ENCODE data around the gene PPP1R14C.

PPP1R14C gene

GRCh38 chr6:150271501-150272263, 128.8 kb downstream of the PPP1R14C start:
- DNase-seq (ENCODE audit: low read depth in 2 of 2) = no peak

- DNase-seq (ENCODE audit: low read depth in 2 of 2) = no peak
Observed at GRCh38 chr6:150272264-150272975, 129.6 kb downstream of the PPP1R14C start.

GRCh38 chr6:150272976-150273315, 130.1 kb downstream of the PPP1R14C start:
- no peak for DNase-seq (ENCODE audit: low read depth in 2 of 2)

- DNase-seq (ENCODE audit: low read depth in 2 of 2) = no peak
Observed at GRCh38 chr6:150273457-150274309, 130.8 kb downstream of the PPP1R14C start.

GRCh38 chr6:150275489-150275888, 132.6 kb downstream of the PPP1R14C start:
- no peak for DNase-seq (ENCODE audit: low read depth in 2 of 2)

GRCh38 chr6:150276168-150276936, 133.5 kb downstream of the PPP1R14C start:
- no peak for DNase-seq (ENCODE audit: low read depth in 2 of 2)

- no peak for DNase-seq (ENCODE audit: low read depth in 2 of 2)
Observed at GRCh38 chr6:150276937-150277742, 134.3 kb downstream of the PPP1R14C start.

- no peak for DNase-seq (ENCODE audit: low read depth in 2 of 2)
Observed at GRCh38 chr6:150279533-150279932, 136.7 kb downstream of the PPP1R14C start.

- no peak for DNase-seq (ENCODE audit: low read depth in 2 of 2)
Observed at GRCh38 chr6:150280703-150281102, 137.9 kb downstream of the PPP1R14C start.

GRCh38 chr6:150281767-150282166, 138.9 kb downstream of the PPP1R14C start:
- DNase-seq (ENCODE audit: low read depth in 2 of 2) = no peak

GRCh38 chr6:150282806-150283205, 140.0 kb downstream of the PPP1R14C start:
- no peak for DNase-seq (ENCODE audit: low read depth in 2 of 2)

- DNase-seq (ENCODE audit: low read depth in 2 of 2) = no peak
Observed at GRCh38 chr6:150286460-150286859, 143.6 kb downstream of the PPP1R14C start.

GRCh38 chr6:150286912-150287311, 144.1 kb downstream of the PPP1R14C start:
- DNase-seq (ENCODE audit: low read depth in 2 of 2) = no peak

GRCh38 chr6:150288456-150288855, 145.6 kb downstream of the PPP1R14C start:
- no peak for DNase-seq (ENCODE audit: low read depth in 2 of 2)

GRCh38 chr6:150289454-150290071, 146.7 kb downstream of the PPP1R14C start:
- DNase-seq (ENCODE audit: low read depth in 2 of 2) = no peak

GRCh38 chr6:150290429-150290828, 147.6 kb downstream of the PPP1R14C start:
- DNase-seq (ENCODE audit: low read depth in 2 of 2) = no peak

GRCh38 chr6:150291968-150292710, 149.3 kb downstream of the PPP1R14C start:
- DNase-seq (ENCODE audit: low read depth in 2 of 2) = no peak

GRCh38 chr6:150293019-150293418, 150.2 kb downstream of the PPP1R14C start:
- no peak for DNase-seq (ENCODE audit: low read depth in 2 of 2)

GRCh38 chr6:150293423-150294173, 150.8 kb downstream of the PPP1R14C start:
- DNase-seq (ENCODE audit: low read depth in 2 of 2) = no peak

Measured in stimulated activated CD8-positive, alpha-beta memory T cell treated with anti-CD3 and anti-CD28 coated beads, Interleukin-15, amount 100 ng/mL, for 48 hours (primary cell).